Measurements from ENCODE around the gene CAMKK1.

CAMKK1 gene

DNA sequence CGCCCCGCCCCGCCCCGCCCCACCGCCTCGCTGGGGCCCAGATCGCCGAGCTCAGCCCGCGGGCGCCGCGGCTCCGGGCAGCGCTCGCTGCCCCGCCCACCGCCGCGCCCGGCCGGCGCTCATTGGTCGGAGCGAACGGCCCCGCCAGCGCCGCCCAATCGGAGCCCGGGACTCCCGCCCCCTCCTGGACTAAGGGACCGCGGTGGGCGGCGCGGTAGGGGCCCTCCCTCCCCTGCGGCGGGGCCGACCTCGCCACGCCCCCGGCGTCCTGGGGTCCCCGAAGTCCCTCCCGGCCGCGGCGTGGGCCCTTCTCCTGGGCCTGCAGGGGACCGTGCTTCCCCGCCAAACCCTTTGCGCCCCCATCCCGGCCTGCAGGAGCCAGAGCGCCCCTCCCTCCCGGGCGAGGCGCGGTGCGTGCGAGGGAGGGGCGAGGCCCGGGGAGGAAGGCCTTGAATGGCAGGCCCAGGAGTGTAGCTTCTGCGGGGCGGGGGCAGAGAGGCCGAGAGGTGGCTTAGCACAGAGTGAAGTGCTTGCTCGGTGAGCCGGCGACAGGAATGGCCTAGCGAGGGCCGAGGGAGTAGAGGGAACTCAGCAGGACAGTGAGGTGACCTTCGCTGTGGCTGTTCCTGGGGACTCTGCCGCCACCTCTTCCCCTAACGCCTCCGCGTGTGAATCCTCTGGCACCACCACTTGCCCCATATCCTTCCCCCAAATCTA, at the start of gene CAMKK1:
Gene CAMKK1, minus strand, starts transcription at position 51 of the 717 bp plus-strand sequence. CDS start 7,366 bp downstream, outside the sequence.
- DNase-seq (ENCODE audit: low read depth): peak; percentile 85

DNA sequence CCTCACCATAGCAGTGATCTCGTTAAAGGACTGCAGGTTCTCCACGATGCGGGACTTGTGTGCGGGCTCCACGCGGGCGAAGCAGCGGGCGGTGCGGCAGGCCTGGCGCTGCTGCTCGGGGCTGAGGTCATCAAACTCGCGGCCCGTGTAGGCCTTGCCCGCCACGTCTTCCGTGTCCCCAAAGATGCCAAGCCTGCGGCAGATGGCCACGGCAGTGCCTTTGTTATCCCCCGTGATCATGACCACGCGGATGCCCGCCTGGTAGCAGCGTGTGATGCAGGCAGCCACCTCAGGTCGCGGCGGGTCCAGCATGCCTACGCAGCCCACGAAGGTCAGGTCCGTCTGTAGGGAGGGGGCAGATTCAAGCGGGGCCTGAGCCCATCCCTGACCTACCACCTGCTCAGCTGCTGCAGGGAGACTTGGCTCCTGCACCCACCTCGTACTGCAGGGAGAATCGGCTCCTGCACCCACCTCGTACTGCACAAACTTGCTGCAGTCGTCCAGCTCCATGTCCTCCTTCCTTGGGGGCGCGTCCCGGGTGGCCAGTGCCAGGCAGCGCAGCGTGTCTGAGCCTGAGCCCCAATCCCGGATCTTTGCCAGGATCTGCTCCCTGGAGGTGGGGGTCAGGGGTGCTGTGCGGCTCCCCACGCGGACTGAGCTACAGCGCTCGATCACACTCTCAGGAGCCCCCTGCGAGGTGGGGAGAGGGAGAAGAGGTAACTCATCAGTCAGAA, 48.3 kb upstream of the CAMKK1 start:
- DNase-seq (ENCODE audit: low read depth): no peak

DNA sequence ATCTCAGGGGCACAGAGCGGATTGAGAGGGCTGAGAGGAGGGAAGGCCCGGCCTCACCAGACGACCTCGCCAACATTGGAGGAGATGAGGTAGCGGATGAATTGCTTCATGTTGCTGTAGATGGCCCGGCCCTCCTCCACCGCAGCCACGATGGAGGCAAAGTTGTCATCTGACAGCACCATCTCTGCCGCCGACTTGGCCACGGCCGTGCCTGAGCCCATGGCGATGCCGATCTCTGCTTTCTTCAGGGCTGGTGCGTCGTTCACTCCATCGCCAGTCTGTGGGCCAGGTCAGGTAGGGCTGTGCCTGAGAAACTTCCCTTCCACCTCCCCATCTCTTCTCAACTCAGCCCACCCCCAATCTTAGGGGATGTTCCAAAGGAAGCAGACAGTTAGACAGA, 44.5 kb upstream of the CAMKK1 start:
- no peak for DNase-seq (ENCODE audit: low read depth)

- no peak for DNase-seq (ENCODE audit: low read depth)
Measured at GRCh38 chr17:3935825-3936355, 43.0 kb upstream of the CAMKK1 start.

DNA sequence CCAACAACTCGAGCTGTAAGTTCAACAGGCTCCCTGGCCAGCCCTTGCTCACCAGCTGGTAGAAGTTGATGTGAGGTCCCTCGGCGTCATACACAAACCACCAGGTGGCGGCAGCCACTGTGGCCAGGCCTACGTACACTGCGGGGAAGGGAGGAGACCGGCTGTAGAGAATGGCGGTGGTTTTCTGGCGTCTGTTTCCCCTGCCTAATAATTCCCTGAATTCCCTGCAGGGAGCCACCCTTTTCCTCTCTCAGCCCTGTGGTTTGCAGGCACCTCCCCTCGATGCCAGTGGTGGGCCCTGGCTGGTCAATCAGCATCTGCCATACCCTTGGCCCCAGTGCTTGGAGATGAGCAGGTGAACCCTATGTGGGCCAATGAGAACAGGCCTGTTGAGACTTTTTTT, 42.3 kb upstream of the CAMKK1 start:
- no peak for DNase-seq (ENCODE audit: low read depth)

DNA sequence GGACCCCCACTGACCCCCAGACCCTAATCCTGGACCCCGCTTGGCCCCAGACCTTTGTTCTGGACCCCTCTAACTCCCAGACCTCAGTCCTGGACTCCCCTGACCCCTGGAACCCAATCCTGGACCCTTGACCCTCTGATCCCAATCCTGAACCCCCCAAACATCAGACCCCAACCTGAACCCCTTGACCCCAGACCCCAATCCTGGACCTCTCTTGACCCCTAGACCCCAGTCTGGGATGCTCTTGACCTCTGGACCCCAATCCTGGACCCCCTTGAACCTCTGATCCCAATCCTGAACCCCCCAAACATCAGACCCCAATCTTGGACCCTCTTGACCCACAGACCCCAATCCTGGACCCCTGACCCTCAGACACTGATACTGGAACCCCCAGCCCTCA, 36.9 kb upstream of the CAMKK1 start:
- DNase-seq (ENCODE audit: low read depth): no peak

- DNase-seq (ENCODE audit: low read depth): no peak
Measured at GRCh38 chr17:3929181-3929580, 36.3 kb upstream of the CAMKK1 start.

DNA sequence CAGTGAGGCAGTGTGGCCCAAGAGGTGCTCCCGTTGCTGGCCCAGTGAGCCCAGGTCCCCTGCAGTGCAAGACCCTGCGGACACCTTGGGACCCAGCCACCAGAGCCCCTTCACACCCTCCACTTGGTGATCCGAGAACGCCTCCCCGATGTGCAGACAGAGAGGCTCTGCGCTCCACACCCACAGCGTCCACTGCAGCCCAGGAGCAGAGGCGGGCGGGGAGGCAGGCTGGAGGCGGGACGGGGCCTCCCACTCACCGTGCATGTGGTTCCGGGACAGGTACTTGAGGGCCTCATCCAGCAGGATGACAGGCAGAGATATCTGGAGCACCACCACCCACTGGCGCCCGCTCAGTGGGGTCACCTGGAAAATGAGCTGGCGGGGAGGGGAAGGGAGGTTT, 35.6 kb upstream of the CAMKK1 start:
- no peak for DNase-seq (ENCODE audit: low read depth)

GRCh38 chr17:3927628-3928340, 34.9 kb upstream of the CAMKK1 start:
- DNase-seq (ENCODE audit: low read depth): no peak

GRCh38 chr17:3926860-3927627, 34.2 kb upstream of the CAMKK1 start:
- no peak for DNase-seq (ENCODE audit: low read depth)

DNA sequence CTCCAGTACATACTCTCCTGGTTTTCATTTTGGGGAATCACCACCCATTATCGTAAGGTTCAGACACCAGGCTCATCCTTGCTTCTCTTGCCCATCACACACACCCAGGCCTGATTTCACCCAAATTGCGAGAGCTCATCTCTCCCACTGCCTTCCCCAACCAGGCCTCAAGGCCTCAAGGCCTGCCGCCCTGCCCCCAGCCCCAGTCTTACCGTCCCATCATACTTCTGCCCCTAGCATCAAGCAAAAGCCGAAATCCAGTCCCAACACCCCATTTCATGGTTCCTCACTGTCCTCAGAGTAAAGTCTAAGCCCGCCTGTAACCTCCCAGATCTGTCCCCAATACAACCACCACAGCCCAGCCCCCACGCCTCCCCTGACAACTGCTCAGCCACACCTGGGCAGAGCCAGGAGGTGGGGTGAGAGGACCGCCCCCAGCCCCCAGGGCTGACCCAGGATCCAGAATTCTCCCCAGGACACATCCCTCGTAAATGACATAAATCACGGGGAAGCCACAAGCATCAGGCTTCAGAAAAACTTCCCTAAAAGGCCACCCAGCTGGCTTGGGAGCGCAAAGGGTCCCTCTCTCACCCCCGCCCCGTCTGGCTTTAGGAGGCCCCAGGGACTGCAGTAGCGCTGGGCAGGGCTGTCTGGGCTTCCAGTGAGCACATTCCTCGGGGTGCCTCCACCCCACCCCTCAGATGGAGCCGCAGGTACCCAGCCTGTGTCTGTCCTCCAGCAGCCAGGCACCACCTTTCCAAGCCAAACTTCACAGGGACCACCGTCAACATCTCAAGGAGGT, 33.0 kb upstream of the CAMKK1 start:
- DNase-seq (ENCODE audit: low read depth): no peak

- DNase-seq (ENCODE audit: low read depth): no peak
Measured at GRCh38 chr17:3924512-3925350, 31.9 kb upstream of the CAMKK1 start.

GRCh38 chr17:3923466-3924190, 30.8 kb upstream of the CAMKK1 start:
- no peak for DNase-seq (ENCODE audit: low read depth)

GRCh38 chr17:3922765-3923164, 29.9 kb upstream of the CAMKK1 start:
- DNase-seq (ENCODE audit: low read depth): no peak

DNA sequence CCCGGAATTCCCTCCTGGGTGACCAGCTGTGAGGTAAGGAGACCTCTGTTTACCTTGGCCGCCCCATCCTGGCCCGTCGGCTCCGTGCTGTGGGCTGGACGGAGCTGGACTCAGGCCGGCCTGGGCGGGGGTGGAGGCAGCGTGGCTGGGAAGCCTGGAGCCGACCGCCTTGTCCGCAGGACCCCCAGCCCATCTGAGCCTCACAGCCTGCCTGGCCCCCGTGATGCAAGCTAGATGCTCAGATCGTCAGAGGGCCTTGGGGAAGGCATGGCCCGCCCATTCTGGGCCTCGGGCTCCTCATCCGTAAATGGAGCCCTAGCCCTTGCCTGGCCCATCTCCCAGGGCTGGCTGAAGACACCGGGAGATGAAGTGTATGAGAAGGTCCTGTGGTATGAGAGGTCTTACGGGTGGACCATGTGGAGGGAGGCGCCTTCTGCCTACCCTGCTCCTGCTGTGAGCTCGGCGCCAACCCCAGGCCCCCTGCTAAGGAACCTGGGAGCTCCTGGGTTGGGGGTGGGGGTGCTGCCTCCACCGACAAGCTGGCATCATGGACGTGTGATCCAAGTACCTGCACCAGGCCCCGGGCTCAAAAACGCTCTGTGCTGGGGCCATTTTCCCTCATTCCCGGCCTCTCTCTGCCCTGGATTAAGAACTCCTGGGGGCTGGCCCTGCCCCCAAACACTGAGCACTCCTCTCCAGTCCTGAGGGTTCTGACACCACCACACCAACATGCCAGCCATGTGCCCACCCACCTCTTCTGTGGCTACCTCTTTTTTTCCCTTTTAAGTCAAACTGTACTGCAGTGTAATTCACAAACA, 28.9 kb upstream of the CAMKK1 start:
- DNase-seq (ENCODE audit: low read depth): no peak

- DNase-seq (ENCODE audit: low read depth): no peak
Measured at GRCh38 chr17:3921006-3921405, 28.2 kb upstream of the CAMKK1 start.

- DNase-seq (ENCODE audit: low read depth): no peak
Measured at GRCh38 chr17:3919123-3919624, 26.3 kb upstream of the CAMKK1 start.

DNA sequence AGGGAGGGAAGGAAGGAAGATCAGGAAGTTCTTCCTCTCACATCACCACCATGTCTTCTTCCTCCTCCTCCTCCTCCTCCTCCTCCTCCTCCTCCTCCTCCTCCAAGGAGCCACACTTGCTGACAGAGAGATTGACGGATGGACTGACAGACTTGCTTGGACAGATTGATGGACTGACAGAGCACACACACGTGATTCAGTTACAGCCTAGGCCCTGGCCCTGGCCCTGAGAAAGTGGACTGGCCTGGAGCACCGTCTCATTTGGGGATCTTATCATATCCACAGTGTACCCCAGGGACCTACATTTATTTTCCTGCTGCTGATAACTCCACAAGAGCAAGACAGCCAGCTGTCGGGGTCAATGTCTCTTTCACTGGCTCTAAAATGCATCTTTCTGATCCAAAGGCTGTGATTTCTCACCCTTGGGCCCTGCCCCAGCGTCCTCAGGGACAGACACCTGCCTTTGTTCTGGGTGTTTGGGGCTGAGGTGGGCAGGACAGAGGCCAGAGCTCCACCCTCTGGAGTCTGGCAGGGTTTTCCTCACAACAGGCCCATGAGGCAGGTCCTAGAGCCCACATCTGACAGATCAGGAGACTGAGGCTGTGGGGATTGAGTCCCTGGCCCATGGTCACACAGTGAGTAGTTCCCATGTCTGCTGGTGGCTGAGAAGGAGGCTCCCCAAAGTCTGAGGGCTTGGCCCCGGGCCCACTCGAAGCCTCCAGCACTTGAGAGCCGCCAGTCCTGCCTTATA, 25.7 kb upstream of the CAMKK1 start:
- no peak for DNase-seq (ENCODE audit: low read depth)

Data from activated T-helper 1 cell treated with Interleukin-2 at 50 U/mL for 16 hours (primary cell).